ENCODE measurements around the gene SRSF1.
"Not testable (repeated sequence)": the region's sequence is repeated elsewhere in the genome, so short reads cannot be mapped to it uniquely, and the experiment has no call there.

The SRSF1 gene, protein sequence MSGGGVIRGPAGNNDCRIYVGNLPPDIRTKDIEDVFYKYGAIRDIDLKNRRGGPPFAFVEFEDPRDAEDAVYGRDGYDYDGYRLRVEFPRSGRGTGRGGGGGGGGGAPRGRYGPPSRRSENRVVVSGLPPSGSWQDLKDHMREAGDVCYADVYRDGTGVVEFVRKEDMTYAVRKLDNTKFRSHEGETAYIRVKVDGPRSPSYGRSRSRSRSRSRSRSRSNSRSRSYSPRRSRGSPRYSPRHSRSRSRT

DNA sequence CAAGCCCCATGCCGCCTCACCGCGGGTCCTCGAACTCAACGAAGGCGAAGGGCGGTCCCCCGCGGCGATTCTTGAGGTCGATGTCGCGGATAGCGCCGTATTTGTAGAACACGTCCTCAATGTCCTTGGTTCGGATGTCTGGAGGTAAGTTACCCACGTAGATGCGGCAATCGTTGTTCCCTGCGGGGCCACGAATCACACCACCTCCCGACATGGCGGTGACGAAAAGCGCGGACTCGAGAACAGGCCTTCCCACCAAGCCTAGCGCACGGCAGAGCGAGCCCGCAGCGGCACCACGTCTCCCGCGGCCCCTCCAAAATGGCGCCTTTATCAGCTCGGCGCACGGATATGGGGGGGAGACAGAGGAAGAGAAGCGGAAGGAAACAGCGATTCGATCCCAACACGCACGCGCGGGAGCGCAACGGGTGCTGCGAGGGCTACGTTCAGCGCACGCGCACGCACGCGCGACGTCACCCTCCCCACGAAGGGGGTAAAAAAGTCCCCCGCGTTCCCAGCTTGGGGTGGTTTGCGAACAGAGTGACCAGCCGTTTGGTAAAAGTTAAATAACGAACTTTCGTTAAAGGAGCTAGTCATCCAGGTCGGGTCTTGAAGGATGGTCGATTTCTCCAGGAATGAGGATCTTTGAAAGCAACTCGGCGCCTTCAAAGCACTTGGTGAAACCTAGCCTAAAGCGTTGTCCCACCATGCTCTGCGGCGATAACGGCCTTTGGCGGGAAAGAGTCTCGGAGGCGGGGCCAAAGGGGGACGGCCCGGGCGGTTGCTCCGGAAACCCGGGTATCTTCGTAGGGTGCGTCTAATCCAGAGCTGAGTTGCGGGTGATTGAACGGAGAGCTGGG, at the start of gene SRSF1:
TSS of gene SRSF1 (minus strand) at position 323 of the 857 bp plus-strand sequence. CDS start at position 214, 109 bp downstream.
- peak; percentile 93 to 96 (median 94) for DNase-seq

DNA sequence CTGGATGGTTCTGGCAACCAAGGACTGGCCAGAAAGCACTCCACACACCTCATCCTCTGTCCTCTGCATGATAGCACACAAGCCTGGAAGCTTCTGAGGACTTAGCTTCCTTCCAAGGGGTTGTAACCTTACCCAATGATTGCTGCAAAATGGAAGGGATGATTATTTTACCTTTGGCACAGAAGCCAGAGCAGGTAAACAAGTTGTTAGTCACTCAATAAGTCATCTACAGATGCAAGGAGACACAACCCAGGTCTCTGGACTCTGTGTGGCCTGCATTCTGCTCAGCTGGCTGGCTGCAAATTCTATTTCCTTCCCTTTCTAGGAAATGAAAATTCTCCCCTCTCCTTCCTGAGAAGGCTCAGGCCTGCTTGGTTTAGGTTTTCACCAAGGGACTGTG, 49.4 kb upstream of the SRSF1 start:
- DNase-seq, result no peak

GRCh38 chr17:58054641-58055040, 47.6 kb upstream of the SRSF1 start:
- DNase-seq, result no peak

DNA sequence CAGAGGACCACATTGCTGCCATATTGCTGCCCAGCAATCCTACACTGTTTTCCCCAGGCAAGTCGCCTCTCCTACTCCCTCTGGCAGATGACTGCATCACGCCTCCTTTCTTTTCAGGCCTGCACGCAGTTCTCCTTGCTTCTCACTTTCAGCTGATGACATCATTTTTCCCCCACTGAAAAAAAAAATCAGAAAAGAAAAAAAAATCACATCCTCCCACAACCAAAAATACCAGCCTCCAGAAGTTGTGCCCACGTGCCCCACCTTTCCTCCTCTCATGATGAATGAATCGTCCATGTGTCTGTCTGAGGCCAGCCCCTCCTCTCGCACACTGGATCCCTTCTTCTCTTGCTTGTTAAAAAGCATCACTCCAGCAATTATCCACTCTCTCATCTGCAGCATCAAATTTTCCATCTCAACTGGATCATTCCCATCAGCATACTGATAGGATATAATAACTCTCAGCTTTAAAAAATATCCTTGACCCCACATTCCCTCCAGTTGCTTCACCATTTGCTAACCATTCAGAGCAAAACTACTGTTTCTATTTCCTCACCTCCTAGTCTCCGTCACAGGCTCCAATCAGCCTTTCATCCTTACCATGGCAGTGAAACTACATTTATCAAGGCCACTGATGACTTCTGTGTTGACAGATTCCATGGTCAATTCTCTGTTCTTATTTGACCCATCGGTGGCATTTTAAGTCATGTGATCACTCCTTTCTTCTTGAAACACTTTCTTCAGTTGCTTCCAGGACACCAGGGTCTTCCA, 46.1 kb upstream of the SRSF1 start:
- DNase-seq, result no peak

- no peak for DNase-seq
Measured at GRCh38 chr17:58052407-58052806, 45.4 kb upstream of the SRSF1 start.

DNA sequence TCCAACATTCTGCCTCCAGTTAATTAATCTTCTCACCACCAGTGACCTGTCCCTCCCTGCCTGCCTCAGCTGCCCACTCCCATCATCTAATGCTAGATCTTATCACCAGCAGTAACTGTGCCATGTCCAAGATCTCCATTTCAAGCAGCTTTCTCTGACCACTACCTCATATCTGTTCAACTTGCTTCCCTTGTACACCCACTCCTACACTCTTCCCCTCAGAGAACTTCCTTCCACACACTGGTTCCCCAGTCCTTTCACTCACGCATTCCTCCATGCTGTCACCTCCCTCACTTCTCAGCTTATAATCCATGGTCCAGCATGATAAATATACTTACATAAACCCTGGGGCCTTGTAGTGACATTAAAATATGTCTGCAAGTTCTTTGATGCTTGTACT, 44.4 kb upstream of the SRSF1 start:
- no peak for DNase-seq

DNA sequence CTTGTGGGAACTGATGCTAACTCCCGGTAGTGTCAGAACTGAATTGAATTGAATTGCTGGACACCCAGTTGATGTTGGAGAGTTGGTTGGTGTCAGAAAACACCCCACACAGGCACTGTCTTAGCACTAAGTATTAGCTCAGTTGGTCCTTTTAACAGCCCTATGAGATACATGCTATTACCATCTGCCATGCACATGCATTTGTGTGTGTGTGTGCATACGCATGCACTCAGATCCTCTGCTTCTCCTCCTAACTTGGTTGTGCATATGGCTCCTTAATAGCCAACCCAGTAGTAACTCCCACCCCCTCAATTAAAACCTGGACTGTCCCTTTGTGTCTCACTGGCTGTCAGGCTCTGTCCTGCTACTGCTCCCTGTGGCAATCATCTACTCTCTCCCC, 43.9 kb upstream of the SRSF1 start:
- no peak for DNase-seq

DNA sequence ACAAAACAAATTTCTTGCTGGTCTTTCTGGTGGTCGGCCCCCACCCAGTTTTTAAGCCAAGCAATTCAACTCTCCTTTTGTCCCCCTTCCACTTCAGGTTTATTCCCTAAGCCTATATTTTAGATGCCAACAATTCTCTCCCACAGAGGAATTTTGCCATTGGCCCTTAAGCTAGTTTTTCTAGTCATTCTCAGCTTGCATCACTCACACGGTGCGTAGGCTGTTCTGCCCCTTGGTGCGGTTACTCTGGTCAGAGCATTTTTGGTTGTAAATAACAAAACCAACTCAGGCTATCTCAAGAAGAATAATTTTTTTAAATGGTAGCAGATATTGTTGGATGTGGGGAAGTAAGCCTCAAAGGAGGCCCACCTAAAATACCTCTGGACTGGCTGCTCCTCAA, 42.5 kb upstream of the SRSF1 start:
- no peak for DNase-seq

DNA sequence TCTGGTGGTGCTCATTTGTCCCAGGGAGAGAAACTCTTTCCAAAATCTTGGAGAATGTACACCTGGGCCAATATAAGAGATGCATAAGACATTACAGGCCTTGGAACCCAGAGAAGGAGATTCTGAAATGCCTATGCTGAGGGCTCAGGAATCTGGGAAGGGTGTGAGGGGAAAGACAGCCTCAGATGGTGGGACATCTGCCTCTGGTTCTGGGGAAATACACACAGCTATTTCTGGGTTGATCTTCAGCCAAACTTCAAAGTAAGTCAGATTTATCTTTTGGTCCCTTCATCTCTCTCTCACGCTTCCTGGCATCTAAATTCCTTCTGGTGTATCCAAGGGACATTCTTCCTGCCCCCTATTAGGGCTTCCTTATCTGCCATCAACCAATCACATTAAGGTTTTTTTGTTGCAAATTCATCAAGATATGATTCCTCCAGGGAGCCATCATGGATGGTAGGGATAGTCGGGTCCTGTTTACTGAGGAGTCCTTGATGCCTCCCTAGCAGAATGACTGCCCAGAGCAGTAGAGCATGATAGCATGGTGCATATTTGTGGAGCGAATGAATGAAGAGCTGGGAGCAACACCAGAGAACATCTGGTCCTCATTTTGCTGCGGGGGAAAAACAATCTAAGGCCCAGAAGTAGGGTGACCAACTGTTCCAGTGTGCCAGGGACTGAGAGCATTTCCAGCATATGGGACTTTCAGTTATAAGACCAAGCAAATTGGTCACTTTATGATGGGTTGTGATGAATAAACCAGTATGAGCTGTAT, 40.5 kb upstream of the SRSF1 start:
- no peak for DNase-seq

- no peak for DNase-seq
Measured at GRCh38 chr17:58046239-58047094, 39.4 kb upstream of the SRSF1 start.

DNA sequence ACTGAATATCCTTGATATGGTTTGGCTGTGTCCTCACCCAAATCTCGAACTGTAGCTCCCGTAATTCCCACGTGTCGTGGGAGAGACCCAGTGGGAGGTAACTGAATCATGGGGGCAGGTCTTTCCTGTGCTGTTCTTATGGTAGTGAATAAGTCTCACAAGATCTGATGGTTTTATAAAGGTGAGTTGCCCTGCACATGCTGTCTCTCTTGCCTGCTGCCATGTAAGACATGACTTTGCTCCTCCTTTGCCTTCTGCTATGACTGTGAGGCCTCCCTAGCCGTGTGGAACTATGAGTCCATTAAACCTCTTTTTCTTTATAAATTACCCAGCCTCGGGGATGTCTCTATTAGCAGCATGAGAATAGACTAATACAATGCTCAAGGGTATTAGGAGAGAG, 37.2 kb upstream of the SRSF1 start:
- DNase-seq, result not testable (repeated sequence)

GRCh38 chr17:58043221-58044181, 36.5 kb upstream of the SRSF1 start:
- no peak for DNase-seq

DNA sequence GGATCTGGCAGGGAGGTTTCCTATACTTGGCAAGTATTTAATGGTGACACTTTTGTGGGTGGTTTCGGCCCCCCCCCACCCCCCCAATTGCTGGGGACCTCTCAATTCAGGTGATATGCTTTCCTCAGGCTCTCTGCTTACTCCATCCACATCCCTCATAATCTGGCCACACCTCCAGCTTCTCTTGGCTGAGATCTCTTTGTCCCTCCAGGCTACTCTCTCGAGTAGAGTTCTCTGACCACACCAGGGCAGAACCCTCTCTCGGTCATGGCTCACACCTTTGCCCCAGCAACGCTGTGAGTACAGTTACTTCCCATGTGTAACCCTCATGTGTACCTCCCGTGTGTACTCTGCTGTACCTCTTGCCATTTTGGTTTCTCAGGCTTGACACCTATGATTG, 34.1 kb upstream of the SRSF1 start:
- DNase-seq, result no peak

- no peak for DNase-seq
Measured at GRCh38 chr17:58040386-58040785, 33.3 kb upstream of the SRSF1 start.

- no peak for DNase-seq
Measured at GRCh38 chr17:58039975-58040374, 32.9 kb upstream of the SRSF1 start.

DNA sequence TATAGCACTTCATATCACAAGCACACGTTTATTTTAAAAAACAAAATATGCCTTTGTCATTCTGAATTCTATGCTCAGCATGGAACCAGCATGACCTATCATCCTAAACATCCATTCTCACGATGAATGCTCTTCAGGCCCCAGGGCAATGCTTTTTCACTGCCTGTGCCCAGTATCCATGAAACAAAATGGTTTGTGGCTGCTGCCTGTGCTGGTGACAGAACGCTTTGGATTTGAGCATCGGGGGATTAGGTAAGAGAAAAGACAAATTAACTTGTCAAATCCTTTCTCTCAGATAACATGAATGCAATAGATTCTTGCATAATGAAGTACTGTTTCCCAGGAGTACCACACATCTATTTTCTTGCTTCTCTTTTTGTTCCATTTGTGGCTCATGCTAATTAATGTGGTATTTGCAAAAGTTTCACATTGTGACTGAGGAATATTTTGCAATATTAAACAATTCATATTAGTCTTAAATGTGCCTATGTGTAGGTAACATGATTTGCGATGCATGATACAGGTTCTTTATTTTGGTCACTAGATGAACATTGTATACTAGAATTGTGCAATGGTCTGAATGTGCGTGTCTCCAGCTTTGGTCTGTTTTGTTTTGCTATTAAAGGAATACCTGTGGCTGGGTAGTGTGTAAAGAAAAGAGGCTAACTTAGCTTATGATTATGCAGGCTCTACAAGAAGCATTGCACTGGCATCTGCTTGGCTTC, 25.8 kb upstream of the SRSF1 start:
- no peak for DNase-seq

- no peak for DNase-seq
Measured at GRCh38 chr17:58028578-58028977, 21.5 kb upstream of the SRSF1 start.

- DNase-seq, result no peak
Measured at GRCh38 chr17:58020401-58020800, 13.4 kb upstream of the SRSF1 start.

GRCh38 chr17:58019521-58019920, 12.5 kb upstream of the SRSF1 start:
- no peak for DNase-seq

GRCh38 chr17:58019039-58019438, 12.0 kb upstream of the SRSF1 start:
- no peak for DNase-seq
